ENCODE results near the gene IGFBP6. TPM values are rescaled to one million over a fixed set of nuclear protein-coding genes. Genes with fewer than 3 reads are reported as not detected.

The IGFBP6 gene
- total RNA-seq, 1 donor from 2014 or later = 10.0 TPM

DNA sequence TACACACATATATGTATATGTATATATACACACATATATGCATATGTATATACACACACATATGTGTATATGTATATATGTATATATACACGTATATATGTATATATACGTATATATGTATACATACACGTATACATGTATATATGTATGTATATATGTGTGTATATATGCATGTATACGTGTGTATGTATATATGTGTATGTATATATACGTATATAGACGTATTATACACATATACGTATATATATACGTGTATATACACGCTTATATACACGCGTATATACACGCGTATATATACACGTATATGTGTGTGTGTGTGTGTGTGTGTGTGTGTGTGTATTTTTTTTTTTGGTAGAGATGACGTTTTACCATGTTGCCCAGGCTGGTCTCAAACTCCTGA, 50.2 kb downstream of the IGFBP6 start:
- no peaks in the 10 kb centered on the region for H3K36me3 Mint-ChIP-seq (ENCODE audit: low read depth)
- H3K27me3 Mint-ChIP-seq (ENCODE audit: low read depth) = no peaks in the 10 kb centered on the region
- DNase-seq (ENCODE audit: low spot score) = no peak
- H3K27ac Mint-ChIP-seq (ENCODE audit: unreplicated experiment) = no peak overlapping the region
- TF ChIP-seq, protein P1, sequence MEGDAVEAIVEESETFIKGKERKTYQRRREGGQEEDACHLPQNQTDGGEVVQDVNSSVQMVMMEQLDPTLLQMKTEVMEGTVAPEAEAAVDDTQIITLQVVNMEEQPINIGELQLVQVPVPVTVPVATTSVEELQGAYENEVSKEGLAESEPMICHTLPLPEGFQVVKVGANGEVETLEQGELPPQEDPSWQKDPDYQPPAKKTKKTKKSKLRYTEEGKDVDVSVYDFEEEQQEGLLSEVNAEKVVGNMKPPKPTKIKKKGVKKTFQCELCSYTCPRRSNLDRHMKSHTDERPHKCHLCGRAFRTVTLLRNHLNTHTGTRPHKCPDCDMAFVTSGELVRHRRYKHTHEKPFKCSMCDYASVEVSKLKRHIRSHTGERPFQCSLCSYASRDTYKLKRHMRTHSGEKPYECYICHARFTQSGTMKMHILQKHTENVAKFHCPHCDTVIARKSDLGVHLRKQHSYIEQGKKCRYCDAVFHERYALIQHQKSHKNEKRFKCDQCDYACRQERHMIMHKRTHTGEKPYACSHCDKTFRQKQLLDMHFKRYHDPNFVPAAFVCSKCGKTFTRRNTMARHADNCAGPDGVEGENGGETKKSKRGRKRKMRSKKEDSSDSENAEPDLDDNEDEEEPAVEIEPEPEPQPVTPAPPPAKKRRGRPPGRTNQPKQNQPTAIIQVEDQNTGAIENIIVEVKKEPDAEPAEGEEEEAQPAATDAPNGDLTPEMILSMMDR (IDR thresholded peaks at IDR 0.05) = no peak
- H3K4me1 Mint-ChIP-seq (ENCODE audit: low read depth) = no peaks in the 10 kb centered on the region
- H3K4me3 Mint-ChIP-seq (ENCODE audit: unreplicated experiment) = no peak overlapping the region
- no peaks in the 10 kb centered on the region for H3K9me3 Mint-ChIP-seq (ENCODE audit: low read depth)

DNA sequence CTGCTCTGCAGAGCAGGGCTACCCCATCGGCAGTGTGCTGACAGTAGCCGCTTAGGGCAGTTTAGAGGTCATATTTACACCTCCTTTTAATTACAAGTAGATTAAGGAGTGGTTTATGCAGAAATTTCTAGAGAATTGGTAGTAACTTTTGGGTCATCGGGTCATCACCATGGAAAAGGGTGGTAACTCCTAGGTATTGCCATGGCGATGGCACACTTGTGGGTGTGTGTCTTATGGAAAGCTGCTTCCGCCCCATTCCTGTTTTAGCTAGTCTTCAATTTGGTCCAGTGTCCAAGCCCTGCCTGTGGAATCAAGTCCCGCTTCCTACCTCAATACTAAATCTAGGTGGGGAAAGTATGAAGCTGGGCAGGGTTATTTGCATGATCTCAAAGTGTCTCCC, 53.6 kb downstream of the IGFBP6 start:
- peaks cover 5% of the 10 kb centered on the region for H3K4me1 Mint-ChIP-seq (ENCODE audit: low read depth)
- no peak for DNase-seq (ENCODE audit: low spot score)
- no peak overlapping the region for H3K27ac Mint-ChIP-seq (ENCODE audit: unreplicated experiment)
- TF ChIP-seq, protein P1 (IDR thresholded peaks at IDR 0.05) = no peak
- H3K27me3 Mint-ChIP-seq (ENCODE audit: low read depth) = no peaks in the 10 kb centered on the region
- H3K4me3 Mint-ChIP-seq (ENCODE audit: unreplicated experiment) = no peak overlapping the region
- peaks cover 1% of the 10 kb centered on the region for H3K36me3 Mint-ChIP-seq (ENCODE audit: low read depth)
- H3K9me3 Mint-ChIP-seq (ENCODE audit: low read depth) = no peaks in the 10 kb centered on the region

Small RNAs within 50 kb of the gene (microRNA-seq; reads per million reads assigned to microRNA genes)
- 3.9 reads per million for gene MIR6757 (ENCODE audit: borderline number of aligned reads)

Other genes starting within 250 kb of the IGFBP6 start
- not detected in 3 replicates for gene KRT78, start 248.7 kb upstream of the IGFBP6 start, total RNA-seq
- 11.3 to 15.7 TPM (median 13.0 TPM) in 3 replicates for gene KRT8, start 192.6 kb upstream of the IGFBP6 start, total RNA-seq
- 44.7 to 173 TPM (median 172 TPM) in 3 replicates for gene KRT18, start 148.5 kb upstream of the IGFBP6 start, total RNA-seq
- gene EIF4B, start 91.2 kb upstream of the IGFBP6 start, total RNA-seq = 270 to 336 TPM (median 323 TPM) in 3 replicates
- 104 to 107 TPM (median 105 TPM) in 3 replicates for gene TNS2, start 47.6 kb upstream of the IGFBP6 start, total RNA-seq
- 37.1 to 40.2 TPM (median 38.5 TPM) in 3 replicates for gene SPRYD3, start 18.3 kb upstream of the IGFBP6 start, total RNA-seq
- not detected in 3 replicates for gene SOAT2, start 5.8 kb downstream of the IGFBP6 start, total RNA-seq
- 27.3 to 36.7 TPM (median 28.0 TPM) in 3 replicates for gene ZNF740, start 83.1 kb downstream of the IGFBP6 start, total RNA-seq
- 24.3 to 34.6 TPM (median 27.1 TPM) in 3 replicates for gene CSAD, start 83.3 kb downstream of the IGFBP6 start, total RNA-seq
- gene ITGB7, start 109.6 kb downstream of the IGFBP6 start, total RNA-seq = 0.37 to 0.46 TPM in 2 of 3 replicates, not detected in the other
- gene RARG, start 134.5 kb downstream of the IGFBP6 start, total RNA-seq = 19.4 to 30.0 TPM (median 21.7 TPM) in 3 replicates
- 4.0 to 5.5 TPM (median 4.8 TPM) in 3 replicates for gene ESPL1, start 170.6 kb downstream of the IGFBP6 start, total RNA-seq
- 266 to 309 TPM (median 274 TPM) in 3 replicates for gene PFDN5, start 197.9 kb downstream of the IGFBP6 start, total RNA-seq
- gene MYG1, start 202.0 kb downstream of the IGFBP6 start, total RNA-seq = 44.1 to 47.0 TPM (median 47.0 TPM) in 3 replicates
- 48.6 to 71.1 TPM (median 52.8 TPM) in 3 replicates for gene AAAS, start 223.9 kb downstream of the IGFBP6 start, total RNA-seq
- gene SP7, start 238.7 kb downstream of the IGFBP6 start, total RNA-seq = not detected in 3 replicates

Measured in chondrocyte (in vitro differentiated cells).